ENCODE results near the gene THRA.

Gene THRA

DNA sequence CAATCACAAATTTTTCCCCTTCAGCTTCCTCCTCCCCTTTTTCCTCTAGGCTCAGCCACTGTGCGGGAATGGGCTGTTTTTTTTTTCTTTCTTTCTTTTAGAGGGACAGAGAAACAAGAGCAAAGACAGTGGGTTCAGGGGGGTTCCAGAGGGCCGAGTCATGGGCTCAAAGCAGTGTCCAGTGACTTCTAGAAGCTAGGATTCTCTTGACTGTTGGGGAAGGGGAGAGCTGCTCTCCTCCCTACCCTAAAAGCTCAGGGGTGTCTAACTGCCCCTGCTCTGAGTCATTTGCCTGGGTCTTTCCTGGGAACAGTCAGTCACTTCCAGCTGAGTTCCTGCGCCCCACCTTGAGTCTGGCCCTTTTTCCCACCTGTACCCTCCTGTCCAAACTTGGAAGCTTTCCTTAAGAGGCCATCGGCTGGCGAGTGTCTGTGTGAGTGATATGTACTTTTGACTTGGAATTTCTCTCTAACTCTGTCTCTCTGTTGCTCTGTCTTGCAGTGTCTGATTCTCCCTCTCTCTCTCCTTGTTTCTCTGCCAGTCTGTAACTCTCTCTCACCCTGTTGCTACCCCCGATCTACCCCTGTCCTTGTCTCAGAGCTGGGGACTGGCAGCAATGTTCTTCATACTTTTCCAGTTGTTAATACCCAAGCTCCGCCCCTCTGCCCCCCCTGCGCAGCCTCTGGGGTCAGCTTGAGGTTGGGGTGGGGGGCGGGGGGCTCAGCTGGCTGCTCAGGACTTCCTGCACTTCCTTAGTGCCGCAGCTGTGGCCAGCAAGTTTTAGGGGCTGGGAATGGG, 2.4 kb downstream of the THRA start:
- DNase-seq (ENCODE audit: low read depth): no peak

- no peak for DNase-seq (ENCODE audit: low read depth)
Observed at GRCh38 chr17:40065769-40066510, 3.2 kb downstream of the THRA start.

DNA sequence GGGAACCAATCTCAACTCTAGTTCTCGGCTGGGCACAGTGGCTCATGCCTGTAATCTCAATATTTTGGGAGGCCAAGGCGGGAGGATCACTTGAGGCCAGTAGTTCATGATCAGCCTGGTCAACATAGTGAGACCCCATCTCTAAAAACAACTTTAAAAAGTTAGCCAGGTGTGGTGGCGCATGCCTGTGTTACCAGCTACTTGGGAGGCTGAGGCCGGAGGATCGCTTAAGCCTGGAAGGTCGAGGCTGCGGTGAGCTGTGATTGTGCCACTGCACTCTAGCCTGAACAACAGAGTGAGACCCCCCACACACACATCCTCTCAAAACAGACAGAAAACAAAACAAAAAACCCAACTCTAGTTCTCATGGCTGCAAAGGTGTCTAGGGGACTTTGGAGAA, 4.9 kb downstream of the THRA start:
- DNase-seq (ENCODE audit: low read depth): no peak

- no peak for DNase-seq (ENCODE audit: low read depth)
Observed at GRCh38 chr17:40068129-40068581, 5.4 kb downstream of the THRA start.

GRCh38 chr17:40068584-40068916, 5.8 kb downstream of the THRA start:
- no peak for DNase-seq (ENCODE audit: low read depth)

- DNase-seq (ENCODE audit: low read depth): peak; percentile 59
Observed at GRCh38 chr17:40068917-40069750, 6.4 kb downstream of the THRA start.

DNA sequence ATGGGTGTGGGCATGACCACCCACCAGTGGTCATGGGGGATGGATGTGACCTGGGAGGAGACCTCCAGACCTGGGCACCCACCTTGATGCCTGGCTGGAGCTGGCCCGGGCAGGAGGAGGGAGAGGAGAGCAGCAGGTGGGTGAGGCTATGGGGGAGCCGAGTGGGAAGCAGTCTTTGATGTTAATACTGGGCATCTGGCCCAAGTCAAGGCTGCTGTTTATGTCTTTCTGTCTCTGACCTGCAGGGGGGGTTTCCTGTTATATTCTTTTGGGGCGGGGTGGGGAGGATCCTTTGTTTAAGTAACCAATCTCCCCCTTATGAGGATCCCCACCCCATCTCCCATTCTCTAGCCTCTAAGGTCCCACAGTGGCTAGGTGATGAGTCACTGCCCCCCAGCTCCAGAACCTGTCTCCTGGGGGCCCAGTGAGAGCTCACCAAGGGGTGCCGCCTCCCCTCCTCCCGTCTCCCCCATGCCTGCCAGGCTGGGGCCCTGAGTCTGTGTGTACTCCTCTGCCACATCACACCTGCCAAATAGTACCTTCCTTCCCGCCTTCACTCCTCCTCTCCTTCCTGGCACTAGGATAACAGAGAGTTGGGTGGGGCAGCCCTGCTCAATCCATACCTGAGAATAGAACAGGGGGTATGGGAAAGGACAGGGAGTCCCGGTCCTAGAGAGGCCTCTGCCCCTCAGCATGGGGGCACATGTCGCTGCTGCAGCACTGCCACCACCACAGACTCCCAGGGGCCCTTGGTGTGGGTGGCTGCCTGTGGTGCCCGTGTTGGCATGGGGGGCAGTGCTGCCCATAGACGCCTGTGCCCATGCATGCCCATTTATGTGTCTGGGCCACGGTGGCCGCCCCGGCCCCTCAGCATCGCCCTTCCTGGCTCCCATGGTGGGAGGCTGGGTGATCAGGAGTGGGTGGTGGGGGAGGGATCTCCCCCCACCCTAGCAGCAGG, 7.3 kb downstream of the THRA start:
- no peak for DNase-seq (ENCODE audit: low read depth)

- DNase-seq (ENCODE audit: low read depth): no peak
Observed at GRCh38 chr17:40070709-40071312, 8.0 kb downstream of the THRA start.

DNA sequence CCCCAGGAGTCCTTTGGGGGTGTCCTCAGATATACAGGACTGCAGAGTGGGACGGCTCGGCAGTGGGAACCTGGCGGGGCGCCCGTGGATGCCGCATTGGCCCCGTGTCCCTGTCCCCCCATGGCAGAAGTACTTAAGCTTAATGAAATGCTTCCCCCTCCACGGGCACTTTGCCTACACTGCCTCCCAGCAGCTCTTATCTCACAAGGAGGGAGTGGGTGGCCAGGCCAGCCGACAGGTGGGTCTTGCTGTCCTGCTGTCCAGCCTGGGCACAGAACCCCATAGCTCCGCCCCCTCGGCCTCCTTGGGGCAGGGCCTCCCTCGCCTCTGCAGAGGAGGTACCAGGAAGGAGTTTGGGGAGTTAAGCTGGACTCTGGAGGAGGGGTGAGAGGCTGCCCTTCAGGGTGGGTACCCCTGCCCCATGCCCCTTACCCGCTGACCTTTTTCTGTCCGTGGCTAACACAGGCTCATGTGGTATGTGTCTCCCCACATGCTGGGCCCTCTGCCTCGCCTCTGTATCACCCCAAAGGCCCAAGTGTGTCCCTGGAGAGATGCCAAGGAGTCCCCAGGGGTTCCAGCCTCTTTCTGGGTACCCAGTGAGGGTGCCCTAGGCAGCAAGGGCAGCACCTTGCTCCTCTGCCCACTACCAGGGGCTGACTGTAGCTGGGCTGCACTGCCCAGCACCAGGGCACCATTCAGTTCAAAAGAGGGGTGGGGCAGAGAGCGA, 8.7 kb downstream of the THRA start:
- DNase-seq (ENCODE audit: low read depth): no peak

DNA sequence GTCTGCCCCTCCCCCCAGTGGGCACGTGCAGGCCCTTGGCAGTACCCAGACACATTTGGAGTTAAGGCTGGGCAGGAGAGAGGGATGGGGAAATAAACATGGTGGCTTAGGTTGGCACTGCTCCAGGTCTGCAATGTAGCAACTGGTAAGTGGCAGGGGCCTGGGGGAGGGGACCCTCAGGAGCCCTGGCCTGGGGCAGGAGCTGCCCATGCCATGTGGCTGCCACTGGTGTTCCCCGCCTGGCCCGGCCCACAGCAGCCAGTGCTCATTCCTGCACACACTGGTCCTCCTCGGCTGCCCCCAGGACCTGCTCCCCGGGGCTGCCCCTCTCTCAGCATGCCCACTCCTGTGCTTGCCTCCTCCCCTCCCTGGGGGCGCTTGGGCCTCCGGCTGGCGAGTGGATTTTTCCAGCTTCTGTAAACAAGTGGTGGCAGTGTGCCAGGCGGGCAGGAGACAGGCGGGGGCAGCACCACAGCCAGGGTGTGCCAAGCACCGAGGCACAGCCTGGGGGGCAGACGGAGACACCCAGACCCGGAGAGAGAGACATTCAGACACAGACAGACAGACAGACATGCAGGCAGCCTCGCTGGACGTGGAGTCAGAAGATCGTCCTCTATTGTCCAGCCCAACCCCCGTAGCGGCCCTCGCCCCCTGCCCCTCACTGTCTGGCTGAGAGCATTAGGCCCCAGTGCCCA, 9.4 kb downstream of the THRA start:
- DNase-seq (ENCODE audit: low read depth): no peak

- no peak for DNase-seq (ENCODE audit: low read depth)
Observed at GRCh38 chr17:40072735-40073346, 10.1 kb downstream of the THRA start.

DNA sequence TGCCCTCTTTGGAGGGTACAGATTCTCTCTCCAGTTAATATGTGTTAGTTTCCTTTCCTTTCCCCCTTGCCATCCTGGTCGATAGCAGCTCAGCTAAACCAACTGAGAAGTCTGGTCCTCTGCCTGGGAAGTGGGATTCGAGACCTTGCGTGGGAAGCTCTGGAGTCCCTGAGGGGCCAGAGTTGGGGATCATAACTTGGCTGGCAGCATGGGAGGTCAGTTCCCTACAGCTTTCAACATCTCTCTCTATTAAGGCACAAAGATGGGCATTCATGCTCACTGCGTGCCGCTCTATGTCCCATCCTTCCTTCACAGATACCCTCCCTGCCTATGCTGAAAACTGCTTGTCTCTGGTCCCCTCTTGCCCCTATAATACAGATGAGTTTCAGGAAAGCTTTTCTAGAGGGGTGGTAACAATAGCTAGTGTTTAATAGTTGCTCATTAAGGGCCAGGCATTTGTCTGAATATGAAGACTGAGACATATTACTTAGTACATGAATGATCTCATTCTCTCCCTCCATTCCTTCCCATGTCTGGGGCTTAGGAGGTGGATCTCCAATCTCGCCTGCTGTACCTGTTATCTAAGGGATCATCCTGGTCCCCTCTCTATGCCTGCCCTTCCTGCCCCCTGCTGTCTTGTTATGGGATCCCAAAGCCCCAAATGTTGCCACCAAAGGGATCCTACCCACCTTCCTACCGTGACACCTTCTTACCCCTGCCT, 10.8 kb downstream of the THRA start:
- DNase-seq (ENCODE audit: low read depth): no peak

DNA sequence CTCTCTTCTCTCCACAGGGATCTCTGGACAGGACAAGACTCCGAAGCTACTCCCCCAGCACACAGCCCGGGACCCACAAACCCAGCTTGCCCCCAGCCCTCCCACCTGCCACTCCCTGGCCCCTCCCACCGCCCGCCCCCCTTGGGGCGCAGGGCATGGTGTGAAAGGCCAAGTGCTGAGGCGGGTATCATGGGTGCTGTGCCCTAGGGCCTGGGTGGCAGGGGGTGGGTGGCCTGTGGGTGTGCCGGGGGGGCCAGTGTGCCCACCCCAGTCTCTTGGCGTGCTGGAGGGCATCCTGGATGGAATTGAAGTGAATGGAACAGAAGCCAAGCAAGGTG, 11.4 kb downstream of the THRA start:
- no peak for DNase-seq (ENCODE audit: low read depth)

DNA sequence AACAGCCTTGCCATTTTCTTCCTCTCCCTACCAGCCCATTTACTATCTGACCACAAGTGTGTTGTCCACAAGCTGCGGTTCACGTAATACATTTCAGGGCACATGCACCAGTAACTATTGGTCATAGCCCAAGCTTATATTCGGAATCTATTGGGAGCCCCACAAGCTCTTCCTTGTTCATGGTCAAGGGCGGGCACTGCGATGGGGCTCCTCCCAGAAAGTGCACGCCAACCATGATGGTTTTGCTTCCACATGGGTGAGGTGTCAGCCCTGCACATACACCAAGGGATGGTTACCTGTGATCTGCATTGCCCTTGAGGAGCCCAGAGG, 12.1 kb downstream of the THRA start:
- no peak for DNase-seq (ENCODE audit: low read depth)

- peak; percentile 57 for DNase-seq (ENCODE audit: low read depth)
Observed at GRCh38 chr17:40075201-40075941, 12.6 kb downstream of the THRA start.

GRCh38 chr17:40075942-40076498, 13.3 kb downstream of the THRA start:
- no peak for DNase-seq (ENCODE audit: low read depth)

DNA sequence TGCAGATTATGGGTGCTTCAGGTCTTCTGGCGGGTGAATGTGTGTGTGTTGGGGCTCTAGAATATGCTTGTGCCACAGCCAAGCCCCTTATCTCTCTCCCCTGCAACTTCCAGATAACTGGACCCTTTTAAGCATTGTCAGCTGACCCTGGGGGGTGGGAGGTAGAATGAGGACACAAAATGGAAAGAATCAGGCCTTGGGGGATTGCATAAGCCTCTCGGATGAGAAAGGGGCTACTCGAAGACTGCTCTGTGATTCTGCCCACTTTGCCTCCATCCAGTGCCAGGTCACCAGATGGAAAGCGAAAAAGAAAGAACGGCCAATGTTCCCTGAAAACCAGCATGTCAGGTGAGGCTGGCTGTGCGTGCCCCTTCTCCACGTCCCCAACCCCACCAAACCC, 13.8 kb downstream of the THRA start:
- no peak for DNase-seq (ENCODE audit: low read depth)

- no peak for DNase-seq (ENCODE audit: low read depth)
Observed at GRCh38 chr17:40079545-40079944, 16.8 kb downstream of the THRA start.
